K562 (cell line): ENCODE results near the gene SLC25A17.

Source experiments
- E2F3 ChIP-seq: fragments of 250-450 bp; sonication (Bioruptor Pico); IDR thresholded peaks from 2 replicates; pipeline ENCODE4 v1.4.0; 2020; ENCODE audit warnings: mild to moderate bottlenecking
- ILF3 ChIP-seq: fragments of 450-650 bp; IDR thresholded peaks from 2 replicates; pipeline ENCODE4 v1.6.1; 2018; ENCODE audit warnings: antibody characterized with exemption, mild to moderate bottlenecking, moderate library complexity, borderline replicate concordance
- KAT2B ChIP-seq: IDR thresholded peaks from one replicate; pipeline ENCODE4 v1.6.1; 2012; ENCODE audit warnings: low read depth, mild to moderate bottlenecking, control low read depth, inconsistent platforms, low read length, moderate library complexity
- MYC ChIP-seq, 2 experiments: fragments of 250-450 bp in 1 of 2; sonication (Bioruptor Pico) in 1 of 2; IDR thresholded peaks; 2 replicates each; pipeline versions ENCODE4 v1.5.1 to v1.6.1; 2012 to 2021; ENCODE audit warnings: low read depth in 2 of 2, borderline replicate concordance in 1 of 2, improper control_type of control experiment in 1 of 2, low read length in 1 of 2, mild to moderate bottlenecking in 1 of 2, moderate library complexity in 1 of 2
- RBM14 ChIP-seq: fragments of 200-400 bp; formaldehyde crosslinking; IDR thresholded peaks from 2 replicates; pipeline ENCODE4 v1.6.1; 2018; ENCODE audit warnings: low read depth, mild to moderate bottlenecking, low read length, moderate library complexity, borderline replicate concordance; ENCODE audit not compliant: insufficient read depth
- U2AF1 ChIP-seq: fragments of 200-400 bp; formaldehyde crosslinking; optimal IDR thresholded peaks from 2 replicates; pipeline ENCODE3; 2017; ENCODE audit warnings: mild to moderate bottlenecking, low read depth, low read length, moderate library complexity
- ZBTB43 ChIP-seq: sonication (generic); formaldehyde crosslinking; IDR thresholded peaks from 2 replicates; pipeline ENCODE4 v1.8.0; 2023; ENCODE audit warnings: mild to moderate bottlenecking, missing genetic modification reagents
- ZNF431 ChIP-seq: sonication (generic); formaldehyde crosslinking; IDR thresholded peaks from 2 replicates; pipeline ENCODE4 v1.8.0; 2022; ENCODE audit warnings: mild to moderate bottlenecking, missing genetic modification reagents
- TF ChIP-seq, protein P1 (sequence below), 2 experiments: fragments of 450-650 bp in 1 of 2; IDR thresholded peaks; 2 replicates each; pipeline ENCODE4 v1.6.1; 2011 to 2017; ENCODE audit warnings: low read depth in 2 of 2, antibody characterized with exemption in 1 of 2, borderline replicate concordance in 1 of 2, low read length in 1 of 2, mild to moderate bottlenecking in 1 of 2, mixed read lengths in 1 of 2; ENCODE audit not compliant: control insufficient read depth in 1 of 2
- TF ChIP-seq, protein P2 (sequence below): fragments of 200-400 bp; formaldehyde crosslinking; IDR thresholded peaks from 2 replicates; pipeline ENCODE4 v1.6.1; 2017; ENCODE audit warnings: mild to moderate bottlenecking, low read depth, low read length, moderate library complexity

DNA sequence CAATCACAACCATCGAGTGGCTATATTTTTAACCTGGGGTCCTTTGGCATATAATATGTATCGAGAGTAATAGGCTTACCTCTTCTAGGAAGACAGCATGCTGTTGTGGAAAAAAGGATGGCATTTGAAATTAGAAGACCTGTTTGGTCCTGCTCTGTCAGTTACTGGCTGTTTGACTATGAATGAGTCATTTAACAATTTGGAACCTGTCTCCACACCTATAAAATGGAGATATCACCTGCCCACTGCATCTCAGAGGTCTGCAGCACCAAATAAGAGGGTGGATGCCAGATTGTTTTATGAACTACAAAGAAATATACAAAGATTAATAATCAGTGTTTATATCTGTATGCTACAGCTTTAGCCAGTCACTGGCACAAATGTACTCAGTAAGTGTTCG lies 60.8 kb downstream of the SLC25A17 start:
- TF ChIP-seq ILF3 (no peak), U2AF1 (no peak), ZNF431 (CRISPR knock-in tag) (no peak), ZBTB43 (CRISPR knock-in tag) (no peak), E2F3 (CRISPR knock-in tag) (no peak), RBM14 (no peak), MYC (IDR thresholded peaks at IDR 0.05; ENCODE audit: low read depth, low read length) (no peak), MYC (CRISPR knock-in tag; IDR thresholded peaks at IDR 0.05; ENCODE audit: borderline replicate concordance, low read depth) (no peak), KAT2B (no peak)
- TF ChIP-seq, protein P1, sequence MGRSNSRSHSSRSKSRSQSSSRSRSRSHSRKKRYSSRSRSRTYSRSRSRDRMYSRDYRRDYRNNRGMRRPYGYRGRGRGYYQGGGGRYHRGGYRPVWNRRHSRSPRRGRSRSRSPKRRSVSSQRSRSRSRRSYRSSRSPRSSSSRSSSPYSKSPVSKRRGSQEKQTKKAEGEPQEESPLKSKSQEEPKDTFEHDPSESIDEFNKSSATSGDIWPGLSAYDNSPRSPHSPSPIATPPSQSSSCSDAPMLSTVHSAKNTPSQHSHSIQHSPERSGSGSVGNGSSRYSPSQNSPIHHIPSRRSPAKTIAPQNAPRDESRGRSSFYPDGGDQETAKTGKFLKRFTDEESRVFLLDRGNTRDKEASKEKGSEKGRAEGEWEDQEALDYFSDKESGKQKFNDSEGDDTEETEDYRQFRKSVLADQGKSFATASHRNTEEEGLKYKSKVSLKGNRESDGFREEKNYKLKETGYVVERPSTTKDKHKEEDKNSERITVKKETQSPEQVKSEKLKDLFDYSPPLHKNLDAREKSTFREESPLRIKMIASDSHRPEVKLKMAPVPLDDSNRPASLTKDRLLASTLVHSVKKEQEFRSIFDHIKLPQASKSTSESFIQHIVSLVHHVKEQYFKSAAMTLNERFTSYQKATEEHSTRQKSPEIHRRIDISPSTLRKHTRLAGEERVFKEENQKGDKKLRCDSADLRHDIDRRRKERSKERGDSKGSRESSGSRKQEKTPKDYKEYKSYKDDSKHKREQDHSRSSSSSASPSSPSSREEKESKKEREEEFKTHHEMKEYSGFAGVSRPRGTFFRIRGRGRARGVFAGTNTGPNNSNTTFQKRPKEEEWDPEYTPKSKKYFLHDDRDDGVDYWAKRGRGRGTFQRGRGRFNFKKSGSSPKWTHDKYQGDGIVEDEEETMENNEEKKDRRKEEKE (IDR thresholded peaks at IDR 0.05; ENCODE audit: borderline replicate concordance in 1 of 2, control insufficient read depth in 1 of 2, low read depth in 2 of 2, low read length in 1 of 2), result no peak
- TF ChIP-seq, protein P2, sequence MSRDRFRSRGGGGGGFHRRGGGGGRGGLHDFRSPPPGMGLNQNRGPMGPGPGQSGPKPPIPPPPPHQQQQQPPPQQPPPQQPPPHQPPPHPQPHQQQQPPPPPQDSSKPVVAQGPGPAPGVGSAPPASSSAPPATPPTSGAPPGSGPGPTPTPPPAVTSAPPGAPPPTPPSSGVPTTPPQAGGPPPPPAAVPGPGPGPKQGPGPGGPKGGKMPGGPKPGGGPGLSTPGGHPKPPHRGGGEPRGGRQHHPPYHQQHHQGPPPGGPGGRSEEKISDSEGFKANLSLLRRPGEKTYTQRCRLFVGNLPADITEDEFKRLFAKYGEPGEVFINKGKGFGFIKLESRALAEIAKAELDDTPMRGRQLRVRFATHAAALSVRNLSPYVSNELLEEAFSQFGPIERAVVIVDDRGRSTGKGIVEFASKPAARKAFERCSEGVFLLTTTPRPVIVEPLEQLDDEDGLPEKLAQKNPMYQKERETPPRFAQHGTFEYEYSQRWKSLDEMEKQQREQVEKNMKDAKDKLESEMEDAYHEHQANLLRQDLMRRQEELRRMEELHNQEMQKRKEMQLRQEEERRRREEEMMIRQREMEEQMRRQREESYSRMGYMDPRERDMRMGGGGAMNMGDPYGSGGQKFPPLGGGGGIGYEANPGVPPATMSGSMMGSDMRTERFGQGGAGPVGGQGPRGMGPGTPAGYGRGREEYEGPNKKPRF, result no peak
